Transverse colon (tissue), 4 donors: ENCODE results near the gene ZBTB7C. TPM values are rescaled to one million over a fixed set of nuclear protein-coding genes. Genes with fewer than 3 reads are reported as not detected.

Experiments
- DNase-seq: peaks from one replicate; pipeline ENCODE4 v3.0.0-alpha.2; 2019
- H3K27ac ChIP-seq, 4 donors: fragments of 200-600 bp; sonication (generic); 2 replicates each; pipeline ENCODE4 v1.5.1; 2016 to 2018; ENCODE audit warnings: inconsistent platforms in 4 of 4
- H3K27me3 ChIP-seq: fragments of 200-600 bp; sonication (generic); 2 replicates; pipeline ENCODE4 v1.5.1; 2017; ENCODE audit warnings: inconsistent platforms
- H3K36me3 ChIP-seq, 4 donors: fragments of 200-600 bp; sonication (generic); 2 replicates each; pipeline ENCODE4 v1.5.1; 2017 to 2019; ENCODE audit warnings: inconsistent platforms in 4 of 4
- H3K4me1 ChIP-seq, 4 donors: fragments of 200-600 bp; sonication (generic); 2 replicates each; pipeline ENCODE4 v1.5.1; 2017 to 2020; ENCODE audit warnings: inconsistent platforms in 4 of 4
- H3K4me3 ChIP-seq, 4 donors: fragments of 200-600 bp; sonication (generic); 1 replicate in 1 of 4; 2 replicates in 3 of 4; pipeline versions ENCODE4 v1.5.1 to v1.6.1; 2017 to 2019; ENCODE audit warnings: inconsistent platforms in 4 of 4
- H3K9me3 ChIP-seq, 2 donors: fragments of 200-600 bp; sonication (generic); 2 replicates each; pipeline ENCODE4 v1.5.1; 2017 to 2019; ENCODE audit warnings: inconsistent platforms in 2 of 2
- EP300 ChIP-seq: sonication (generic); formaldehyde crosslinking; IDR thresholded peaks from one replicate; pipeline ENCODE4 v1.6.1; 2017; ENCODE audit warnings: antibody characterized with exemption, low read depth
- POLR2A ChIP-seq: fragments of 450-650 bp; IDR thresholded peaks from one replicate; pipeline ENCODE4 v1.6.1; 2016; ENCODE audit warnings: antibody characterized with exemption, mild to moderate bottlenecking, moderate library complexity
- POLR2AphosphoS5 ChIP-seq, 3 donors: sonication (generic); formaldehyde crosslinking; IDR thresholded peaks; one replicate each; pipeline ENCODE4 v1.6.1; 2016; ENCODE audit warnings: antibody characterized with exemption in 3 of 3
- WGBS, 2 donors: methylation state at CpG; one replicate each; pipeline ENCODE4 v1.1.5; 2018; ENCODE audit warnings: low coverage in 1 of 2; 5-methylcytosine and 5-hydroxymethylcytosine counted together
- in situ Hi-C, 4 donors: fragments of 200-750 bp; cut with MboI; loops; one replicate each; pipeline versions ENCODE4 v1.15.0 to v1.15.1; 2017; ENCODE audit warnings: low sequenced_read_pairs in 3 of 4, low pct_ligation_motif_present in 1 of 4, low pct_unique_long_range_greater_than_20kb in 1 of 4
- intact Hi-C: fragments of 100-400 bp; cut with DNase I; formaldehyde crosslinking; loops from one replicate; pipeline ENCODE4 v1.15.1; 2023; ENCODE audit warnings: low total_unique reads
- total RNA-seq, 4 donors: library from RNA; depleted of rRNA; stranded (reverse); fragments of >200 nt; gene quantifications; one replicate each; pipeline ENCODE4 v1.1.0, GENCODE V29; 2016
- TF ChIP-seq, protein P1 (sequence below), 5 experiments: fragments of 200-600 bp in 3 of 5; fragments of 450-650 bp in 2 of 5; sonication (generic) in 3 of 5; IDR thresholded peaks; 1 replicate in 2 of 5; 2 replicates in 3 of 5; pipeline ENCODE4 v1.5.1; 2016 to 2017; ENCODE audit warnings: antibody characterized with exemption in 5 of 5, inconsistent platforms in 3 of 5, mild to moderate bottlenecking in 2 of 5, moderate library complexity in 1 of 5

ZBTB7C gene
- total RNA-seq, 4 donors from 2014 or later = 38.4 to 81.2 (median 47.5) TPM

- Histone ChIP-seq H3K27ac (no peak overlapping the region), H3K4me1 (no peaks in the 10 kb centered on the region), H3K27me3 (no peaks in the 10 kb centered on the region), H3K9me3 (no peaks in the 10 kb centered on the region), H3K36me3 (peaks cover 0 to 4% (median 0%) of the 10 kb centered on the region in 4 donors), H3K4me3 (no peak overlapping the region)
- in situ Hi-C loops (no loop called here), intact Hi-C loops (no loop called here)
- no peak for DNase-seq
- TF ChIP-seq EP300 (no peak), POLR2AphosphoS5 (IDR thresholded peaks at IDR 0.05) (no peak), POLR2A (no peak)
- TF ChIP-seq, protein P1, sequence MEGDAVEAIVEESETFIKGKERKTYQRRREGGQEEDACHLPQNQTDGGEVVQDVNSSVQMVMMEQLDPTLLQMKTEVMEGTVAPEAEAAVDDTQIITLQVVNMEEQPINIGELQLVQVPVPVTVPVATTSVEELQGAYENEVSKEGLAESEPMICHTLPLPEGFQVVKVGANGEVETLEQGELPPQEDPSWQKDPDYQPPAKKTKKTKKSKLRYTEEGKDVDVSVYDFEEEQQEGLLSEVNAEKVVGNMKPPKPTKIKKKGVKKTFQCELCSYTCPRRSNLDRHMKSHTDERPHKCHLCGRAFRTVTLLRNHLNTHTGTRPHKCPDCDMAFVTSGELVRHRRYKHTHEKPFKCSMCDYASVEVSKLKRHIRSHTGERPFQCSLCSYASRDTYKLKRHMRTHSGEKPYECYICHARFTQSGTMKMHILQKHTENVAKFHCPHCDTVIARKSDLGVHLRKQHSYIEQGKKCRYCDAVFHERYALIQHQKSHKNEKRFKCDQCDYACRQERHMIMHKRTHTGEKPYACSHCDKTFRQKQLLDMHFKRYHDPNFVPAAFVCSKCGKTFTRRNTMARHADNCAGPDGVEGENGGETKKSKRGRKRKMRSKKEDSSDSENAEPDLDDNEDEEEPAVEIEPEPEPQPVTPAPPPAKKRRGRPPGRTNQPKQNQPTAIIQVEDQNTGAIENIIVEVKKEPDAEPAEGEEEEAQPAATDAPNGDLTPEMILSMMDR (IDR thresholded peaks at IDR 0.05) = no peak
- WGBS, 2 donors = 84 to 86% methylated on average over 2 to 6 of the region's 6 CpGs
Measured at GRCh38 chr18:48091869-48092497, 317.2 kb downstream of the ZBTB7C start.

DNA sequence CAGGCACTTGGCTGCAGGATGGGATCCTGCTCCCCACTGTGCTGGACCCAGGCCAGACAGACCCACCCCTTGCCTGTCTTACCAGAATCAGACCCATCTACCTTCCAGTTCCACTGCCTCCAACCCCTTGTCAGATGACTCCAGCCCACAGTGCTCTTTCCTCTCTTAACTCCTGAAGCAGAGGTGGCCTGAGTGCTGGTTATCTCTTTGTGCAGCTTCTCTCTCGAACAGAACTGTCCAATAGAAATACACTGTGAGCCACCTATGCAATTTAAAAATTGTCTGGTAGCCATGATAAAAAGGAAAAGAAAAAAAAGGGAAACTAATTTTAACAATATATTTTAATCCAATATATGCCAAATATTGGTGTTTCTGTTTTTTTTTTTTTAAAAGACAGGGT, 318.5 kb downstream of the ZBTB7C start:
- Histone ChIP-seq H3K27ac (no peak overlapping the region), H3K36me3 (peaks cover 0 to 4% (median 0%) of the 10 kb centered on the region in 4 donors), H3K27me3 (no peaks in the 10 kb centered on the region), H3K9me3 (no peaks in the 10 kb centered on the region), H3K4me1 (peaks cover 0 to 5% (median under 1%) of the 10 kb centered on the region in 4 donors), H3K4me3 (no peak overlapping the region)
- DNase-seq = no peak
- TF ChIP-seq POLR2A = no peak
- no peak for TF ChIP-seq POLR2AphosphoS5 (IDR thresholded peaks at IDR 0.05)
- TF ChIP-seq, protein P1 (IDR thresholded peaks at IDR 0.05) = no peak
- TF ChIP-seq EP300 = no peak
- intact Hi-C loops (no loop called here), in situ Hi-C loops (no loop called here)
- WGBS, 2 donors = 75 to 81% methylated on average over 1 of the region's 1 CpG

DNA sequence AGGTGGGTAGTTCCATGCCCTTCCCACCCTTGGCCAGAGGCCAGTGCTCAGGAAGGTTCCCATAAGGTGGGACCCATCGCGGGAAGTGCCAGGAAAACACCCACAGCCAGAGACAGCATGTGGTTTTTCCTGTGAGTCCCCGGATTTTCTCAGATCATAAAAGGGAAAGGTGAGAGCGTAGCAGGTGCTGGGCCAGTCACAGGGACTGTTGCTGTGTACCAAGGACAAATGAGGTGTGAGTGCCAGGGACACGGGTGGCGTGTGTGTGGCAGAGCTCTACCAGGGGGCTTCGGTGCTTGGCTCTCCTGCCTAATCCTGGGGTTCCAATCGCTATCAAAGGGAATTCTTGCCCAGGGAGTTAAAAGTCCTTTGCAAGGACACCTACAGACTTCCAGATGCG, 319.2 kb downstream of the ZBTB7C start:
- no peak for DNase-seq
- Histone ChIP-seq H3K36me3 (peaks cover 0 to 4% (median 0%) of the 10 kb centered on the region in 4 donors), H3K27me3 (no peaks in the 10 kb centered on the region), H3K9me3 (no peaks in the 10 kb centered on the region), H3K27ac (no peak overlapping the region), H3K4me1 (peaks cover 0 to 12% (median 4%) of the 10 kb centered on the region in 4 donors), H3K4me3 (no peak overlapping the region)
- intact Hi-C loops = no loop called here
- in situ Hi-C loops = no loop called here
- 80% methylated on average over 9 of the region's 9 CpGs; no CpG with 5 or more reads in 1 of the 2 donors for WGBS, 2 donors
- TF ChIP-seq EP300 (no peak), POLR2AphosphoS5 (IDR thresholded peaks at IDR 0.05) (no peak), POLR2A (no peak)
- TF ChIP-seq, protein P1 (IDR thresholded peaks at IDR 0.05) = no peak

- H3K4me3 ChIP-seq = no peak overlapping the region
- H3K9me3 ChIP-seq = no peaks in the 10 kb centered on the region
- in situ Hi-C loops = no loop called here
- no peaks in the 10 kb centered on the region for H3K36me3 ChIP-seq
- 76 to 83% methylated on average over 2 to 4 of the region's 4 CpGs for WGBS, 2 donors
- no peaks in the 10 kb centered on the region for H3K27me3 ChIP-seq
- peak; percentile 31 for DNase-seq
- TF ChIP-seq POLR2A (peak; percentile 39), POLR2AphosphoS5 (IDR thresholded peaks at IDR 0.05) (peak in 1 of 3 donors; percentile 47), EP300 (no peak)
- TF ChIP-seq, protein P1 (IDR thresholded peaks at IDR 0.05) = no peak
- intact Hi-C loops = loop anchor here (1.0 kb wide), 1 partner anchor 46 kb away; no protein-coding TSS in a partner anchor
- peak overlapping the region in 3 of 4 donors; percentile 25 to 46 (median 43) for H3K27ac ChIP-seq
- H3K4me1 ChIP-seq = peaks cover 0 to 18% (median 4%) of the 10 kb centered on the region in 4 donors
Measured at GRCh38 chr18:48085781-48086487, 323.2 kb downstream of the ZBTB7C start.
